ENCODE results near the gene CCDC9.

The CCDC9 gene

GRCh38 chr19:47239152-47239551, 17.2 kb upstream of the CCDC9 start:
- H3K27me3 ChIP-seq (ENCODE audit: insufficient read depth, insufficient read length): peaks cover 37% of the 10 kb centered on the region
- no peaks in the 10 kb centered on the region for H3K36me3 ChIP-seq (ENCODE audit: insufficient read depth, insufficient read length, low read length)
- TF ChIP-seq ZNF274 (IDR thresholded peaks at IDR 0.05; ENCODE audit: low read depth, low read length) (no peak), YY1 (IDR thresholded peaks at IDR 0.05; ENCODE audit: insufficient read depth, insufficient read length) (no peak)
- no peak for DNase-seq (ENCODE audit: low read depth, low spot score)
- no peak overlapping the region for H3K4me3 ChIP-seq (ENCODE audit: insufficient read length, low read depth)
- H3K4me1 ChIP-seq (ENCODE audit: insufficient read depth, insufficient read length): peaks cover 14% of the 10 kb centered on the region
- no peaks in the 10 kb centered on the region for H3K9me3 ChIP-seq (ENCODE audit: insufficient read depth, low read length)
- peak overlapping the region; percentile 22 for H3K9ac ChIP-seq (ENCODE audit: insufficient read length, low read depth)

GRCh38 chr19:47239610-47240296, 16.6 kb upstream of the CCDC9 start:
- no peak overlapping the region for H3K4me3 ChIP-seq (ENCODE audit: insufficient read length, low read depth)
- peaks cover 14% of the 10 kb centered on the region for H3K4me1 ChIP-seq (ENCODE audit: insufficient read depth, insufficient read length)
- peaks cover 37% of the 10 kb centered on the region for H3K27me3 ChIP-seq (ENCODE audit: insufficient read depth, insufficient read length)
- H3K36me3 ChIP-seq (ENCODE audit: insufficient read depth, insufficient read length, low read length): no peaks in the 10 kb centered on the region
- DNase-seq (ENCODE audit: low read depth, low spot score): no peak
- H3K9ac ChIP-seq (ENCODE audit: insufficient read length, low read depth): peak overlapping the region; percentile 32
- no peaks in the 10 kb centered on the region for H3K9me3 ChIP-seq (ENCODE audit: insufficient read depth, low read length)
- TF ChIP-seq YY1 (IDR thresholded peaks at IDR 0.05; ENCODE audit: insufficient read depth, insufficient read length): no peak
- TF ChIP-seq SUZ12 (IDR thresholded peaks at IDR 0.05; ENCODE audit: extremely low read depth, insufficient read depth, insufficient read length): peak; percentile 29
- TF ChIP-seq ZNF274 (IDR thresholded peaks at IDR 0.05; ENCODE audit: low read depth, low read length): no peak

GRCh38 chr19:47240556-47240955, 15.8 kb upstream of the CCDC9 start:
- DNase-seq (ENCODE audit: low read depth, low spot score): no peak
- H3K9me3 ChIP-seq (ENCODE audit: insufficient read depth, low read length): no peaks in the 10 kb centered on the region
- no peaks in the 10 kb centered on the region for H3K36me3 ChIP-seq (ENCODE audit: insufficient read depth, insufficient read length, low read length)
- peaks cover 14% of the 10 kb centered on the region for H3K4me1 ChIP-seq (ENCODE audit: insufficient read depth, insufficient read length)
- H3K9ac ChIP-seq (ENCODE audit: insufficient read length, low read depth): peak overlapping the region; percentile 42
- TF ChIP-seq ZNF274 (IDR thresholded peaks at IDR 0.05; ENCODE audit: low read depth, low read length) (no peak), YY1 (IDR thresholded peaks at IDR 0.05; ENCODE audit: insufficient read depth, insufficient read length) (no peak), SUZ12 (IDR thresholded peaks at IDR 0.05; ENCODE audit: extremely low read depth, insufficient read depth, insufficient read length) (no peak)
- no peak overlapping the region for H3K4me3 ChIP-seq (ENCODE audit: insufficient read length, low read depth)
- H3K27me3 ChIP-seq (ENCODE audit: insufficient read depth, insufficient read length): peaks cover 37% of the 10 kb centered on the region

GRCh38 chr19:47240996-47241918, 15.1 kb upstream of the CCDC9 start:
- no peak overlapping the region for H3K4me3 ChIP-seq (ENCODE audit: insufficient read length, low read depth)
- TF ChIP-seq YY1 (IDR thresholded peaks at IDR 0.05; ENCODE audit: insufficient read depth, insufficient read length): no peak
- TF ChIP-seq SUZ12 (IDR thresholded peaks at IDR 0.05; ENCODE audit: extremely low read depth, insufficient read depth, insufficient read length): no peak
- TF ChIP-seq ZNF274 (IDR thresholded peaks at IDR 0.05; ENCODE audit: low read depth, low read length): no peak
- H3K4me1 ChIP-seq (ENCODE audit: insufficient read depth, insufficient read length): peaks cover 14% of the 10 kb centered on the region
- DNase-seq (ENCODE audit: low read depth, low spot score): no peak
- no peaks in the 10 kb centered on the region for H3K9me3 ChIP-seq (ENCODE audit: insufficient read depth, low read length)
- peaks cover 37% of the 10 kb centered on the region for H3K27me3 ChIP-seq (ENCODE audit: insufficient read depth, insufficient read length)
- H3K9ac ChIP-seq (ENCODE audit: insufficient read length, low read depth): peak overlapping the region; percentile 42
- no peaks in the 10 kb centered on the region for H3K36me3 ChIP-seq (ENCODE audit: insufficient read depth, insufficient read length, low read length)

GRCh38 chr19:47241919-47242577, 14.3 kb upstream of the CCDC9 start:
- Histone ChIP-seq H3K4me1 (ENCODE audit: insufficient read depth, insufficient read length) (peaks cover 14% of the 10 kb centered on the region), H3K9ac (ENCODE audit: insufficient read length, low read depth) (no peak overlapping the region), H3K27me3 (ENCODE audit: insufficient read depth, insufficient read length) (peaks cover 37% of the 10 kb centered on the region)

GRCh38 chr19:47243364-47243775, 13.0 kb upstream of the CCDC9 start:
- Histone ChIP-seq H3K36me3 (ENCODE audit: insufficient read depth, insufficient read length, low read length) (no peaks in the 10 kb centered on the region), H3K4me3 (ENCODE audit: insufficient read length, low read depth) (peak overlapping the region; percentile 25), H3K9me3 (ENCODE audit: insufficient read depth, low read length) (no peaks in the 10 kb centered on the region), H3K27me3 (ENCODE audit: insufficient read depth, insufficient read length) (peaks cover 37% of the 10 kb centered on the region), H3K4me1 (ENCODE audit: insufficient read depth, insufficient read length) (peaks cover 14% of the 10 kb centered on the region), H3K9ac (ENCODE audit: insufficient read length, low read depth) (no peak overlapping the region)
- no peak for TF ChIP-seq SUZ12 (IDR thresholded peaks at IDR 0.05; ENCODE audit: extremely low read depth, insufficient read depth, insufficient read length)
- DNase-seq (ENCODE audit: low read depth, low spot score): no peak

More at GRCh38 chr19:47241919-47242577, 14.3 kb upstream of the CCDC9 start:
- no peak for TF ChIP-seq SUZ12 (IDR thresholded peaks at IDR 0.05; ENCODE audit: extremely low read depth, insufficient read depth, insufficient read length)
- TF ChIP-seq YY1 (IDR thresholded peaks at IDR 0.05; ENCODE audit: insufficient read depth, insufficient read length): no peak
- TF ChIP-seq ZNF274 (IDR thresholded peaks at IDR 0.05; ENCODE audit: low read depth, low read length): no peak
- Histone ChIP-seq H3K9me3 (ENCODE audit: insufficient read depth, low read length) (no peaks in the 10 kb centered on the region), H3K4me3 (ENCODE audit: insufficient read length, low read depth) (no peak overlapping the region), H3K36me3 (ENCODE audit: insufficient read depth, insufficient read length, low read length) (no peaks in the 10 kb centered on the region)
- DNase-seq (ENCODE audit: low read depth, low spot score): no peak
